ENCODE measurements around the gene CHID1. TPM values are rescaled to one million over a fixed set of nuclear protein-coding genes. Genes with fewer than 3 reads are reported as not detected.

CHID1 gene
- total and polyA plus RNA-seq, 9 of the 15 experiments (the other 6 are each of a cell fraction or from before 2014, with no cell fraction given) = 15.1 to 108 (median 39.8) TPM

DNA sequence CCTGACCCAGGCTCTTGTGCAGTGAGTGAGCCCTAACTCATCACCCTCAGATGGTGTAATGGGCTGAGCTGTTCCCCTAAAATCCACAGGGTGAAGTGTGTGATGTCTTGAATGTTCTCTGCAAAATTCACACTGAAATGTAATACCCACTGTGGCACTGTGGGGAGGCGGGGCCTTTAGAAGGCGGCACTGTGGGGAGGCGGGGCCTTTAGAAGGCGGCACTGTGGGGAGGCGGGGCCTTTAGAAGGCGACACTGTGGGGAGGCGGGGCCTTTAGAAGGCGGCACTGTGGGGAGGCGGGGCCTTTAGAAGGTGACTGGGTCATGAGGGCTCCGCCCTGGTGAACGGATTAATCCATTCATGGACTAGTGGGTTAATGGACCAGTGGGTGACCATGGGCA lies 33.0 kb downstream of the CHID1 start:
- ChIA-PET POLR2A (interaction anchor here (0.7 kb wide), 1 partner anchor 22 kb away, joined by 3 read pairs; no protein-coding TSS in a partner anchor), CTCF (ENCODE audit: low intra/inter-chr PET ratio) (interaction anchor here (0.6 kb wide), 1 partner anchor 34 kb away, joined by 6 read pairs; no protein-coding TSS in a partner anchor)
- no peaks in the 10 kb centered on the region for H3K27me3 ChIP-seq (ENCODE audit: control insufficient read depth in 2 of 2, insufficient read depth in 2 of 2, low read length in 2 of 2)
- WGBS (ENCODE audit: insufficient coverage, low coverage, missing lambda C conversion rate) = 3% methylated on average over 4 of the region's 11 CpGs
- BruUV-seq (replicated peaks) = no TSS peak
- no peaks in the 10 kb centered on the region for H3K79me2 ChIP-seq (ENCODE audit: control insufficient read depth, insufficient read depth, low read length)
- H3K9ac ChIP-seq (ENCODE audit: insufficient read depth in 1 of 2, low read depth in 2 of 2, low read length in 2 of 2) = peak overlapping the region in 1 of 2 experiments; percentile 77; a peak in 2 of 4 replicates
- peaks cover 20% of the 10 kb centered on the region for H3K9me1 ChIP-seq (ENCODE audit: control insufficient read depth, insufficient read depth, low read length)
- peaks cover 25% of the 10 kb centered on the region for H4K20me1 ChIP-seq (replicated peaks; ENCODE audit: control insufficient read depth, insufficient read depth, low read length)
- DNase-seq (ENCODE audit: extremely low read depth in 1 of 4, low spot score in 3 of 4) (peak; percentile 74 to 91 (median 78)), ATAC-seq (peak; percentile 91), FAIRE-seq (peak; percentile 83)
- in situ Hi-C loops (cut with MboI) = no loop called here
- TF ChIP-seq, protein P1, sequence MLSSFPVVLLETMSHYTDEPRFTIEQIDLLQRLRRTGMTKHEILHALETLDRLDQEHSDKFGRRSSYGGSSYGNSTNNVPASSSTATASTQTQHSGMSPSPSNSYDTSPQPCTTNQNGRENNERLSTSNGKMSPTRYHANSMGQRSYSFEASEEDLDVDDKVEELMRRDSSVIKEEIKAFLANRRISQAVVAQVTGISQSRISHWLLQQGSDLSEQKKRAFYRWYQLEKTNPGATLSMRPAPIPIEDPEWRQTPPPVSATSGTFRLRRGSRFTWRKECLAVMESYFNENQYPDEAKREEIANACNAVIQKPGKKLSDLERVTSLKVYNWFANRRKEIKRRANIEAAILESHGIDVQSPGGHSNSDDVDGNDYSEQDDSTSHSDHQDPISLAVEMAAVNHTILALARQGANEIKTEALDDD (IDR thresholded peaks at IDR 0.05) = peak; percentile 37; the same call in 1 of the 2 replicates
- TF ChIP-seq SRF (CRISPR knock-in tag; IDR thresholded peaks at IDR 0.05) (peak in 1 of 2 experiments; percentile 27; a peak in 1 of 4 replicates), SP1 (CRISPR knock-in tag; IDR thresholded peaks at IDR 0.05) (peak; percentile 34; the same call in 1 of the 2 replicates), KLF13 (tag; IDR thresholded peaks at IDR 0.05; ENCODE audit: borderline replicate concordance, low read depth) (no peak)
- TF ChIP-seq, protein P2, sequence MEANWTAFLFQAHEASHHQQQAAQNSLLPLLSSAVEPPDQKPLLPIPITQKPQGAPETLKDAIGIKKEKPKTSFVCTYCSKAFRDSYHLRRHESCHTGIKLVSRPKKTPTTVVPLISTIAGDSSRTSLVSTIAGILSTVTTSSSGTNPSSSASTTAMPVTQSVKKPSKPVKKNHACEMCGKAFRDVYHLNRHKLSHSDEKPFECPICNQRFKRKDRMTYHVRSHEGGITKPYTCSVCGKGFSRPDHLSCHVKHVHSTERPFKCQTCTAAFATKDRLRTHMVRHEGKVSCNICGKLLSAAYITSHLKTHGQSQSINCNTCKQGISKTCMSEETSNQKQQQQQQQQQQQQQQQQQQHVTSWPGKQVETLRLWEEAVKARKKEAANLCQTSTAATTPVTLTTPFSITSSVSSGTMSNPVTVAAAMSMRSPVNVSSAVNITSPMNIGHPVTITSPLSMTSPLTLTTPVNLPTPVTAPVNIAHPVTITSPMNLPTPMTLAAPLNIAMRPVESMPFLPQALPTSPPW (CRISPR knock-in tag; IDR thresholded peaks at IDR 0.05) = peak; percentile 53; the same call in 1 of the 2 replicates
- H3K4me3 ChIP-seq = no peak overlapping the region
- no peaks in the 10 kb centered on the region for H3K9me3 ChIP-seq (replicated peaks; ENCODE audit: control insufficient read depth, insufficient read depth, low read depth, low read length)
- 0 out of 3 replicates have a peak overlapping the region, but pooled peaks have one; percentile 41 for H3K27ac ChIP-seq (ENCODE audit: extremely low read depth, low read depth, low read length)
- H3K36me3 ChIP-seq (ENCODE audit: control insufficient read depth, insufficient read depth, low read length) = peaks cover 60% of the 10 kb centered on the region
- peaks cover 29 to 56% of the 10 kb centered on the region in 2 experiments; a peak in 4 of 5 replicates for H3K4me1 ChIP-seq (replicated peaks in 1 of 2; ENCODE audit: control insufficient read depth in 2 of 2, insufficient read depth in 2 of 2, low read length in 2 of 2)
- intact Hi-C loops (cut with micrococcal nuclease) = no loop called here
- no peak overlapping the region for H2AFZ ChIP-seq (ENCODE audit: low read depth, low read length)
- no peak overlapping the region; the same call in 1 of the 2 replicates for H3K4me2 ChIP-seq (ENCODE audit: insufficient read depth, low read length)
